HG03108 (cell line): ENCODE results near the gene ANKFY1.
"Not testable (repeated sequence)": the region's sequence is repeated elsewhere in the genome, so short reads cannot be mapped to it uniquely, and the experiment has no call there.

Source experiments
- ATAC-seq: cut with Tn5 transposase; IDR thresholded peaks from one replicate; pipeline ENCODE4 v1.9.1; 2021; ENCODE audit warnings: moderate library complexity; ENCODE audit not compliant: unreplicated experiment

The ANKFY1 gene

GRCh38 chr17:4221163-4221562, 42.6 kb downstream of the ANKFY1 start:
- no peak for ATAC-seq

GRCh38 chr17:4220655-4221054, 43.1 kb downstream of the ANKFY1 start:
- no peak for ATAC-seq

GRCh38 chr17:4219241-4219640, 44.5 kb downstream of the ANKFY1 start:
- no peak for ATAC-seq

DNA sequence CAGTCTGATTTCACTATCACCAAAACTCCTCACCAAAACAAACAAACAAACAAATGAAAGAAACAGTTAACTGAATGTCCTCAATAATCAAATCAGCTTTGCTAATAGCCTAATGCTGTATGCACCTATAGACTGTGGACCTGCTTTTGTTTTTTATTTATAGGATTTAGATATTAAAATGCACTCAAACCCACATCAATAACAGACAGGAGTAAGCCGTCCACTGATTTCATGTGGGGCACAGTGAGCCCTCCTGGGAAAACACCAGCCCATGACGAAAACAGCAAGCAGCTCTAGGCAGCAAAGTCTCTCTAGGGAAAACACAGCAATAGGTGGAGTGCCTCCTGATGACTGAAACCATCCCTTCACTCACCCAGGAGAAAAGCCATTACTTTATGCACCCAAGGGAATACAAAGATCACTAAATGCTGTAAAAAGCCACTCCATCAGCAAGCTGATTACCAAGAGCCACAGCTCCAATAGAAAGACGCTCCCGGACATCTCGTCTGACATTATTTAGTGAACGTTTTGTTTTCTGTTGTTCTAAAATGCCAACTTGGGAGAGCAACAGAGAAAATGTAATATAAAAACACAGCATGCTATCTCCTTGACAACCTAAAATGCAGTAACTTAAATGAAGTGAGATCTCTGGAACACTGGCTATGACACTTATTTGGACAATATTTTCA, 47.8 kb downstream of the ANKFY1 start:
- ATAC-seq: no peak

DNA sequence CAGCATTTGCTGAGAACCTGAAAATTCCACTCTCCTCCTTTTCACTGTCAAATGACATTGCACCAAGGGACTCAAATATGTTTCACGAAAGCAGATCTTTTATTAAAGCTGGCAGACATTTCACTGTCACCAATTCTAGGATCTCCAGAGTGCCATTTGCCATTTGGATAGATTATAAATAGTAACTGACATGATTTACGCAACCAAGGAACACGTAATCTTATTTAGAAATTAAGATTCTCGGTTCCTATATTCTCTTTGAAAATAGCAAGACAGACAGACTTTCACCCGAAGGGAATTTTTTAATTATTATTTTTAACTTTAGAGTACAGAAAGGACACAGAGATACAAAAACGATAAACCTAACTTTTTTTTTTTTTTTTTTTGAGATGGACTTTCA, 49.6 kb downstream of the ANKFY1 start:
- no peak for ATAC-seq

GRCh38 chr17:4209611-4210010, 54.2 kb downstream of the ANKFY1 start:
- ATAC-seq: no peak

DNA sequence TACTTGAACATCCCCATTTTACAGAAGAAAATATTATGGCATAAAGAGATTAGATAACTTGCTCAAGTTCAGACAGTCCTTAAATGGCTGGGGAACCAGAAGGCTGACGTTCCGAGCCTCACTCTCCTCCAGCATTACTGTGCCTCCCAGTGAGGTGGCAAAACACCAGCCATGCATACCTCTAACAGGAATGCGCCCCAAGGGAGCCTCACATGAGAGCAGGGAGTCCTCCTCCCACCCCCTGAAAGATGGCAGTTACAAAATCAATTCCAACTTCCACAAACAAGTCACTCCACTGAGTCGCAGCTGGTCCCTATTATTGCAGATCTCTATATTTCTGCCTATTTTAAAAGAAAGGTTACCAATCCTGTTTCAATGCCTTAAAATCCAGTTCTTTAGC, 55.5 kb downstream of the ANKFY1 start:
- ATAC-seq: no peak

DNA sequence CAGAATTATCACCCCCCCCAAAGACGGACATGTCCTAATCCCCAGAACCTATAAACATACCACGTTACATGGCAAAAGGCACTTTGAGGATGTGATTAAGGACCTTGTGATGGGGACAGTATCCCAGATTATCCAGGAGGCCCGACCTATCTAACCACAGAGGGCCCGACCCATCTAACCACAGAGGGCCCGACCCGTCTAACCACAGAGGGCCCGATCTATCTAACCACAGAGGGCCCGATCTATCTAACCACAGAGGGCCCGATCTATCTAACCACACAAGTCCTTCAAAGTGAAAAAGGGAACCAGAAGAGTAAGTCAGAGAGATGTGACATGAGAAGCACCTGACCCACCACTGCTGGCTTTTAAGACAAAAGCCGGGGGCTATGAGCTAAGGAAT, 56.8 kb downstream of the ANKFY1 start:
- no peak for ATAC-seq

- ATAC-seq: no peak
Measured at GRCh38 chr17:4205917-4206316, 57.9 kb downstream of the ANKFY1 start.

GRCh38 chr17:4204710-4205173, 59.0 kb downstream of the ANKFY1 start:
- ATAC-seq: no peak

DNA sequence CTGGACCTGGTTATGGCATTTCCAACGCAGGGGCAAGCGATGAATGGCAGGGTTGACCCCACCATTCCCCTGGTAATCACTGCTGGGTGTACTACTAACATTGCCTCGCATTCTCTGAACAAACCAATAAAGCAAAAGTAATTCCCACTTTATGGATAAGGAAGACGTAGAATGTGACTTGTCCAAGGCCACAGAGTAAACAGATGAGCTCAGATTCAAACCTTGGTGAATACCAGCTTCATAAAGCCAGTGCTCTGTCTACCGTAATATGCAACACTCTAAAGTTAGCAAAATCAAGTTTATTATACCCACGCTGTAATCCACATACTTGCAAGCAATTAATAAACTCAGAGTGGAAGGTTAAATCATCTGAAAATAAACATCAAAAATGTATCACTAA, 59.6 kb downstream of the ANKFY1 start:
- ATAC-seq: no peak

DNA sequence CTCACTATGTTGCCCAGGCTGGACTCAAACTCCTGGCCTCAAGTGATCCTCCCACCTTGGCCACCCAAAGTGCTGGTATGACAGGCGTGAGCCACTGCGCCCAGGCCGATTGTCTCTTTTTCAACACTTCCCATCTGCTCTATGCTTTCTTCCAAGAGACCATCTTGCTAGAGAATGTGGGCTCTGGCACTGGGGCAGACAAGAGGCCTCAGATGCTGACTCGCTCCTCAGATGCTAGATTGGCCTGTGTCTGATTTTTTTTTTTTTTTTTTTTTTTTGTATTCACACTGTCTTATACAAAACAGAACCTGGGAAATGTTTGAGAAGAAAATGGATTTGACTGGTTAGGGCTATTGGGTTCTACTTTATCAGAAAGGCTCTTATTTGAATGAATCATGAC, 62.6 kb downstream of the ANKFY1 start:
- ATAC-seq: no peak

DNA sequence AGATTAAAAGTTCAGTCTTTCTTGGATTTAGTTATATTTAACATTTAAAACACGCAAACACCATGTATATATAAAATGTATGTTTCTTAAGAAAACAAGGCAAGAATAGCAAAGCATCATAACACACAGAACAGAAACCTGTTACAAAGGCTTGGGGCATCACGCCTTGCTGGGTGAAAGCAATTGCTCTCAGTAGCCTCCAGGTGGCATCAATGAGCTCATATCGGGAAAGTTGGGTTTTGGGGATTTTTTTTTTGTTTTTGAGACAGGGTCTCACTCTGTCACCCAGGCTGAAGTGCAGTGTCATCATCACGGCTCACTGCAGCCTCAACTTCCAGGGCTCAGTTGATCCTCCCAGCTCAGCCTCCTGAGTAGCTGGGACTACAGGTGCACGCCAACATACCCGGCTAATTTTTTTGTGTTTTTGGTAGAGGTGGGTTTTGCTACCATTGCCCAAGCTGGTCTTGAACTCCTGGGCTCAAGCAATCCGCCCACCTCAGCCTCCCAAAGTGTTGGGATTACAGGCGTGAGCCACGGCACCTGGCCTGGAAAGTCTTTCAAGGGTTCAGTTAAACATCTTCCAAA, 63.9 kb downstream of the ANKFY1 start:
- ATAC-seq: no peak

DNA sequence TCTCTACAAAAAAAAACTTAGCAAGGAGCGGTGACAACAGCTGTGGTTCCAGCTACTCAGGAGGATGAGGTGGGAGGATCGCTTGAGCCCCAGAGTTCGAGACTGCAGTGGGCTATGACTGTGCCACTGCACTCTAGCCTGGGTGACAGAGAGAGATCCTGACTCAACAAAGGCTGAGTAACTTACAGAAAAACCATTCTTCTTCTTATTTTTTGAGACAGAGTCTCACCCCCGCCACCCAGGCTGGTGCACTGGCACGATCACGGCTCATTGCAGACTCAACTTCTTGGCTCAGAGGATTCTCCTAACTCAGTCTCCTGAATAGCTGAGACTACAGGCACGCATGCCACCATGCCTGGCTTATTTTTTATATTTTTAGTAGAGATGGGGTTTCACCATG, 64.8 kb downstream of the ANKFY1 start:
- no peak for ATAC-seq

DNA sequence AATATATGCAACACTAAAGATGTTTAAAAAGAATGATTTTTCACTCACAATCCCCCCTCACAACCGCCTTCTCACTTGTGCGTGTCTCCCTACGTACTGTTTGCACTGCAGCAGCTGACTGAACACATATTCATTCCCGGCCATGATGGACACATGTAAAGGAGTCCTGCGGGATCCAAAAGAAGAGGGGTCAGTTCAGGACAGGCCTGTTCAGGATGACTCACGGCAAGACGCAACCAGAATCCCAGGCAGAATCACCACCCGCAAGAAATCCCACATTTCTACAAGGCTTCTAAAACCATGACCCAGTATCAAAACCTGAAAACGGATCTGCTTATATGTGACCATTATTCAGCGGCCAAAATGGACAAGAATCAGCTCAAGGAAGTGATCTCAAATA, 68.5 kb downstream of the ANKFY1 start:
- no peak for ATAC-seq

- ATAC-seq: no peak
Measured at GRCh38 chr17:4194796-4195195, 69.0 kb downstream of the ANKFY1 start.

DNA sequence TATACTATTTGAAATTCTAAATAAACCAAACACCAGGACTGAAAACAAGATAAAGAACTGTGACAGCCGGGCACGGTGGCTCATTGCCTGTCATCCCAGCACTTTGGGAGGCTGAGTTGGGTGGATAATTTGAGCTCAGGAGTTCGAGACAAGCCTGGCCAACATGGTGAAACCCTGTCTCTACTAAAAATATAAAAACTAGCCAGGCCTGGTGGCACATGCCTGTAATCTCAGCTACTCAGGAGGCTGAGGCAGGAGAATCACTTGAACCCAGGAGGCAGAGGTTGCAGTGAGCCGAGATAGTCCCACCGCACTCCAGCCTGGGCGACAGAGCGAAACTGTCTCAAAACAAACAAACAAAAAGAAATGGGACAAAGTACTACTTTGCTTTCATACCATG, 73.0 kb downstream of the ANKFY1 start:
- not testable (repeated sequence) for ATAC-seq

GRCh38 chr17:4189280-4189679, 74.5 kb downstream of the ANKFY1 start:
- ATAC-seq: no peak

GRCh38 chr17:4188076-4188475, 75.7 kb downstream of the ANKFY1 start:
- ATAC-seq: no peak

DNA sequence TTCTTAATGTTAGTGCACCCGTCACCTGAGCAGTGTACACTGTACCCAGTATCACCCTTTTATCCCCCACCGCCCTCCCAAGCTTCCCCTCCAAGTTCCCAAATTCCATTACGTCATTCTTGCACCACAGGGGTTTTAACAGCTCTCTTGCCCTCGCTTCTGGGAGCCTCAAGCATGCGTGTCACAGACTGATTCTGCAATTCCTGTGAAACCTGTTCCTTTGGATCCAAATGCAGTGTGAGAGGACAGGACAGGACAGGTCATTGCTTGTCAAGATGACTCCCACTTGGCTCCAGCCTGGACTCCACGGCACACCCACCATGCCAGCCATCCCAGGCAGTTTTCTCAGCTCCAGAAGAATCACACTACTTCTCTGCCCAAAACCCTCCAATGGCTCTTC, 76.7 kb downstream of the ANKFY1 start:
- ATAC-seq: no peak

- no peak for ATAC-seq
Measured at GRCh38 chr17:4186357-4186881, 77.4 kb downstream of the ANKFY1 start.

GRCh38 chr17:4185656-4186055, 78.1 kb downstream of the ANKFY1 start:
- ATAC-seq: no peak

DNA sequence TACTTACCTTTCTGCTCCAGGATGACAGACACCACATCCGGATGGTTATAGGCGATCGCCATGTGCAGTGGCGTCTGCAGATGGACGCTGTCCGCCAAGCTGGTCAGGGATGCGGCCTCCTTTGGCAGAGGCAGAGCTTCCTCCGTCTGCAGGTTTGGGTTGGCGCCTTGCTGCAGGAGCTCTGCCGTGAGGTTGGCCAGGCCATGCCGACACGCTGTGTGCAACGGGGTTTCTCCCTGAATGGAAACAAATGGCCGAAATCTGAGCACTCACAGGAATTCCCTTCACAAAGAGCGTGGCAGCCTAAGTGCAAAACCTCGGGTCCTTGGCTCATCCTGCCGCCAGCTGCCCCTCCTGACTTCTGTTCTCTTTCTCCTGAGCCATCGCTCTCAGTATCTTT, 79.0 kb downstream of the ANKFY1 start:
- no peak for ATAC-seq
